K562 (cell line): Measurements from ENCODE around the gene NT5E. TPM values are rescaled to one million over a fixed set of nuclear protein-coding genes. Genes with fewer than 3 reads are reported as not detected.

Experiments
- ATAC-seq: fragments of 200-7000 bp; cut with Tn5 transposase; 3 replicates; pipeline ENCODE4 v1.9.1; 2020; ENCODE audit warnings: moderate library complexity
- BruUV-seq: library from RNA; stranded (reverse); fragments of 400-500 nt; replicated peaks from 2 replicates; lab custom pipeline; 2021; lab: Mats Ljungman, UMichigan
- CTCF ChIA-PET: fragments of 300-600 bp; formaldehyde crosslinking; extraction: SDS; loops from one replicate; lab custom pipeline; 2021; ENCODE audit warnings: low intra/inter-chr PET ratio; lab: Yijun Ruan, JAX
- POLR2A ChIA-PET: fragments of 300-600, 350-650 bp; sonication (Branson Sonifier 250); formaldehyde crosslinking; extraction: SDS; loops from one replicate; lab custom pipeline; 2021; ENCODE audit warnings: antibody characterized with exemption, inconsistent platforms; lab: Yijun Ruan, JAX
- DNase-seq, 4 experiments: peaks; one replicate each; pipeline versions ENCODE4 v3.0.0 to v3.0.0-alpha.2; 2011 to 2018; ENCODE audit warnings: low spot score in 3 of 4, mixed read lengths in 3 of 4; ENCODE audit errors: extremely low read depth in 1 of 4
- FAIRE-seq: peaks from 2 replicates; lab custom pipeline; 2011; peaks lifted over from hg19 to GRCh38; lab: Jason Lieb, UNC
- H2AFZ ChIP-seq: 2 replicates; pipeline ENCODE4 v1.6.0; 2011; ENCODE audit warnings: low read depth, low read length, control low read depth, inconsistent platforms
- H3K27ac ChIP-seq: fragments of 200-600 bp; 3 replicates; pipeline ENCODE4 v1.8.0; 2011; ENCODE audit warnings: low read depth, mild to moderate bottlenecking, control low read depth, inconsistent platforms, low read length, moderate library complexity, mixed read lengths; ENCODE audit errors: extremely low read depth
- H3K27me3 ChIP-seq, 2 experiments: fragments of 300-600 bp in 1 of 2; 2 replicates in 1 of 2; 3 replicates in 1 of 2; pipeline versions ENCODE4 v1.6.0 to v1.8.0; 2011; ENCODE audit warnings: inconsistent platforms in 2 of 2, low read length in 2 of 2, mild to moderate bottlenecking in 1 of 2, mixed read lengths in 1 of 2, moderate library complexity in 1 of 2; ENCODE audit not compliant: control insufficient read depth in 2 of 2, insufficient read depth in 2 of 2
- H3K36me3 ChIP-seq: fragments of 300-600 bp; 3 replicates; pipeline ENCODE4 v1.8.0; 2011; ENCODE audit warnings: mild to moderate bottlenecking, low read length, inconsistent platforms; ENCODE audit not compliant: control insufficient read depth, insufficient read depth
- H3K4me1 ChIP-seq, 2 experiments: fragments of 200-600 bp in 1 of 2; replicated peaks in 1 of 2; 2 replicates in 1 of 2; 3 replicates in 1 of 2; pipeline versions ENCODE4 v1.5.1 to v1.8.0; 2011; ENCODE audit warnings: inconsistent platforms in 2 of 2, low read length in 2 of 2, mild to moderate bottlenecking in 1 of 2, mixed read lengths in 1 of 2, moderate library complexity in 1 of 2; ENCODE audit not compliant: control insufficient read depth in 2 of 2, insufficient read depth in 2 of 2
- H3K4me2 ChIP-seq: 2 replicates; pipeline ENCODE4 v1.6.1; 2011; ENCODE audit warnings: low read length, control low read depth, inconsistent platforms, mixed read lengths; ENCODE audit not compliant: insufficient read depth
- H3K4me3 ChIP-seq: fragments of 200-600 bp; sonication (generic), shearing (Covaris generic); 2 replicates; pipeline ENCODE4 v1.5.1; 2016; ENCODE audit warnings: control low read depth, inconsistent platforms
- H3K79me2 ChIP-seq: fragments of 200-600 bp; 3 replicates; pipeline ENCODE4 v1.8.0; 2011; ENCODE audit warnings: low read length, inconsistent platforms; ENCODE audit not compliant: control insufficient read depth, insufficient read depth
- H3K9ac ChIP-seq, 2 experiments: 2 replicates each; pipeline versions ENCODE4 v1.6.0 to v1.6.1; 2011; ENCODE audit warnings: low read depth in 2 of 2, low read length in 2 of 2, control low read depth in 1 of 2, inconsistent platforms in 1 of 2, mild to moderate bottlenecking in 1 of 2, mixed read lengths in 1 of 2; ENCODE audit not compliant: insufficient read depth in 1 of 2
- H3K9me1 ChIP-seq: one replicate; pipeline ENCODE4 v1.6.0; 2011; ENCODE audit warnings: inconsistent platforms, mild to moderate bottlenecking, low read length, moderate library complexity; ENCODE audit not compliant: control insufficient read depth, insufficient read depth
- H3K9me3 ChIP-seq: replicated peaks from 2 replicates; pipeline ENCODE4 v1.5.1; 2011; ENCODE audit warnings: low read depth, low read length, inconsistent platforms; ENCODE audit not compliant: control insufficient read depth, insufficient read depth
- H4K20me1 ChIP-seq: replicated peaks from 2 replicates; pipeline ENCODE4 v1.6.1; 2011; ENCODE audit warnings: low read length, inconsistent platforms, mixed read lengths; ENCODE audit not compliant: control insufficient read depth, insufficient read depth
- RAD21 ChIP-seq, 2 experiments: fragments of 250-450 bp in 1 of 2; fragments of 450-650 bp in 1 of 2; sonication (Bioruptor Pico) in 1 of 2; formaldehyde crosslinking in 1 of 2; IDR thresholded peaks in 1 of 2; conservative IDR thresholded peaks in 1 of 2; 2 replicates each; pipeline versions ENCODE4 v1.4.0 to v1.8.0; 2020 to 2022; ENCODE audit warnings: mild to moderate bottlenecking in 2 of 2, moderate library complexity in 1 of 2
- whole genome bisulfite sequencing: fragments of 100-300 bp; shearing (Covaris generic); methylation state at CpG from one replicate; pipeline ENCODE4 v1.1.6; 2016; ENCODE audit warnings: low coverage, mixed read lengths; ENCODE audit not compliant: insufficient coverage; ENCODE audit errors: missing lambda C conversion rate; 5-methylcytosine and 5-hydroxymethylcytosine counted together
- in situ Hi-C: fragments of 300-500 bp; cut with MboI; formaldehyde crosslinking; loops from 4 replicates; pipeline ENCODE4 v1.15.0; 2018; ENCODE audit warnings: inconsistent platforms, mixed read lengths
- intact Hi-C: fragments of 100-400 bp; cut with micrococcal nuclease; formaldehyde crosslinking; loops from 2 replicates; pipeline ENCODE4 v1.14.2; 2022
- polyA plus RNA-seq, 8 experiments: library from polyadenylated mRNA; depleted of rRNA in 4 of 8; stranded (reverse) in 5 of 8; unstranded in 3 of 8; fragments of >200 nt; fragmentation: Nextera tagmentation in 2 of 8; fragmentation: Illumina TruSeq in 1 of 8; extraction: Ambion mirVana in 2 of 8; extraction: Trizol in 1 of 8; gene quantifications; 2 replicates each; pipeline versions ENCODE4 v1.2.1 to v1.2.3, GENCODE V29; 2011 to 2014; ENCODE audit warnings: inconsistent platforms in 1 of 8, missing spikeins in 1 of 8
- total RNA-seq, 7 experiments: library from RNA; depleted of rRNA in 6 of 7; stranded (reverse); fragments of >200 nt in 6 of 7; fragmentation: Illumina TruSeq in 2 of 7; extraction: Trizol in 2 of 7; gene quantifications; 2 replicates each; pipeline versions ENCODE4 v1.2.1 to v1.2.3, GENCODE V29; 2011 to 2021; ENCODE audit warnings: low replicate concordance in 1 of 7
- TF ChIP-seq, protein P1 (sequence below), 3 experiments: IDR thresholded peaks in 2 of 3; conservative IDR thresholded peaks in 1 of 3; 2 replicates each; pipeline ENCODE4 v1.5.1; 2011 to 2012; ENCODE audit warnings: low read length in 3 of 3, mild to moderate bottlenecking in 3 of 3, control low read depth in 2 of 3, improper control_type of control experiment in 1 of 3, inconsistent platforms in 1 of 3, low read depth in 1 of 3, mixed read lengths in 1 of 3, moderate library complexity in 1 of 3; ENCODE audit not compliant: insufficient read depth in 2 of 3
- TF ChIP-seq, protein P2 (sequence below): IDR thresholded peaks from 3 replicates; pipeline ENCODE4 v1.6.1; 2011; ENCODE audit warnings: borderline replicate concordance, mild to moderate bottlenecking; ENCODE audit not compliant: insufficient read length, insufficient read depth
- TF ChIP-seq, protein P3 (sequence below): sonication (generic); formaldehyde crosslinking; IDR thresholded peaks from 2 replicates; pipeline ENCODE4 v1.8.0; 2022; ENCODE audit warnings: missing genetic modification reagents, mild to moderate bottlenecking, borderline replicate concordance

The NT5E gene
- total and polyA plus RNA-seq, 9 of the 15 experiments (the other 6 are each of a cell fraction or from before 2014, with no cell fraction given): 0.01 to 0.13 TPM; not detected in 7

DNA sequence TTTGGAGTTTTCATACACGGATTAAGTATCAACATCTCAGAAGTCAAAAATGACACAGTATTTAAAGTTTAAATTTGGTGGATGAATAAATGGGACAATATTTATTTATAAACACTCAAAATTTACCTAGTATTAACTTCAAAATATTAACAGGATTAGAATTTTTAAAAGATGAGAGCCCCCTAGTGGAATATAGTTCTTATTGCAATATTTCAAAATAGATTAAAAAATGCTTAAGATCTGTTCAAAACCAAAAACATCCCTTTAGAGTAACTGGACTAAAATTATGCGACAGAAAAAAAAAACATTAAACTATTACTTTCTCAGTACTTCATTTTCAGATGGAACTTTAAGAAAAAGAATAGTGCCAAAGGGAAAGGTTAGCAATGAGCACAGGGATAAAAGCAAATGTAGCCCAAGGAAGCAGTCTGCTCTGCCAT lies 87.2 kb downstream of the NT5E start:
- ChIA-PET CTCF (interaction anchor here (0.6 to 1.1 kb wide), 3 partner anchors 13 to 182 kb away, joined by 3 to 7 read pairs (median 4); no protein-coding TSS in a partner anchor), POLR2A (no interaction called here)
- WGBS: 6% methylated on average over 2 of the region's 2 CpGs
- Histone ChIP-seq H3K9me1 (no peaks in the 10 kb centered on the region), H3K4me3 (no peak overlapping the region), H3K27ac (no peak overlapping the region), H3K27me3 (no peaks in the 10 kb centered on the region), H3K4me2 (no peak overlapping the region), H2AFZ (no peak overlapping the region), H4K20me1 (no peaks in the 10 kb centered on the region), H3K9ac (no peak overlapping the region), H3K4me1 (no peaks in the 10 kb centered on the region), H3K36me3 (peaks cover 53% of the 10 kb centered on the region), H3K79me2 (no peaks in the 10 kb centered on the region), H3K9me3 (no peaks in the 10 kb centered on the region)
- BruUV-seq: no TSS peak
- intact Hi-C loops (loop anchor here (2.0 kb wide), 1 partner anchor 182 kb away; no protein-coding TSS in a partner anchor), in situ Hi-C loops (no loop called here)
- no peak for DNase-seq
- TF ChIP-seq, protein P1, sequence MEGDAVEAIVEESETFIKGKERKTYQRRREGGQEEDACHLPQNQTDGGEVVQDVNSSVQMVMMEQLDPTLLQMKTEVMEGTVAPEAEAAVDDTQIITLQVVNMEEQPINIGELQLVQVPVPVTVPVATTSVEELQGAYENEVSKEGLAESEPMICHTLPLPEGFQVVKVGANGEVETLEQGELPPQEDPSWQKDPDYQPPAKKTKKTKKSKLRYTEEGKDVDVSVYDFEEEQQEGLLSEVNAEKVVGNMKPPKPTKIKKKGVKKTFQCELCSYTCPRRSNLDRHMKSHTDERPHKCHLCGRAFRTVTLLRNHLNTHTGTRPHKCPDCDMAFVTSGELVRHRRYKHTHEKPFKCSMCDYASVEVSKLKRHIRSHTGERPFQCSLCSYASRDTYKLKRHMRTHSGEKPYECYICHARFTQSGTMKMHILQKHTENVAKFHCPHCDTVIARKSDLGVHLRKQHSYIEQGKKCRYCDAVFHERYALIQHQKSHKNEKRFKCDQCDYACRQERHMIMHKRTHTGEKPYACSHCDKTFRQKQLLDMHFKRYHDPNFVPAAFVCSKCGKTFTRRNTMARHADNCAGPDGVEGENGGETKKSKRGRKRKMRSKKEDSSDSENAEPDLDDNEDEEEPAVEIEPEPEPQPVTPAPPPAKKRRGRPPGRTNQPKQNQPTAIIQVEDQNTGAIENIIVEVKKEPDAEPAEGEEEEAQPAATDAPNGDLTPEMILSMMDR (IDR thresholded peaks at IDR 0.05 in 2 of 3, conservative IDR thresholded peaks at IDR 0.05 in 1 of 3; ENCODE audit: insufficient read depth in 2 of 3, low read depth in 1 of 3, low read length in 3 of 3): peak in 1 of 3 experiments; percentile 33; a peak in 2 of 6 replicates
- TF ChIP-seq, protein P2, sequence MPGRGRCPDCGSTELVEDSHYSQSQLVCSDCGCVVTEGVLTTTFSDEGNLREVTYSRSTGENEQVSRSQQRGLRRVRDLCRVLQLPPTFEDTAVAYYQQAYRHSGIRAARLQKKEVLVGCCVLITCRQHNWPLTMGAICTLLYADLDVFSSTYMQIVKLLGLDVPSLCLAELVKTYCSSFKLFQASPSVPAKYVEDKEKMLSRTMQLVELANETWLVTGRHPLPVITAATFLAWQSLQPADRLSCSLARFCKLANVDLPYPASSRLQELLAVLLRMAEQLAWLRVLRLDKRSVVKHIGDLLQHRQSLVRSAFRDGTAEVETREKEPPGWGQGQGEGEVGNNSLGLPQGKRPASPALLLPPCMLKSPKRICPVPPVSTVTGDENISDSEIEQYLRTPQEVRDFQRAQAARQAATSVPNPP: no peak
- 0 out of 4 replicates have a peak, but pooled peaks of 1 of the 2 experiments have one; percentile 7 for TF ChIP-seq RAD21 (CRISPR knock-in tag; conservative IDR thresholded peaks at IDR 0.05 in 1 of 2, IDR thresholded peaks at IDR 0.05 in 1 of 2)
- TF ChIP-seq, protein P3, sequence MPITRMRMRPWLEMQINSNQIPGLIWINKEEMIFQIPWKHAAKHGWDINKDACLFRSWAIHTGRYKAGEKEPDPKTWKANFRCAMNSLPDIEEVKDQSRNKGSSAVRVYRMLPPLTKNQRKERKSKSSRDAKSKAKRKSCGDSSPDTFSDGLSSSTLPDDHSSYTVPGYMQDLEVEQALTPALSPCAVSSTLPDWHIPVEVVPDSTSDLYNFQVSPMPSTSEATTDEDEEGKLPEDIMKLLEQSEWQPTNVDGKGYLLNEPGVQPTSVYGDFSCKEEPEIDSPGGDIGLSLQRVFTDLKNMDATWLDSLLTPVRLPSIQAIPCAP (CRISPR knock-in tag): no peak
- no peak for ATAC-seq
- FAIRE-seq: no peak
